Activated naive CD4-positive, alpha-beta T cell treated with anti-CD3 and anti-CD28 coated beads, Interleukin-2, amount 50 U/mL, for 72 hours (primary cell): ENCODE measurements around the gene MYO1G. TPM values are rescaled to one million over a fixed set of nuclear protein-coding genes. Genes with fewer than 3 reads are reported as not detected.

Source experiments
- ATAC-seq, 2 donors: fragments of 150-1000 bp; cut with Tn5 transposase; 2 replicates each; pipeline ENCODE4 v1.10.0; 2021; ENCODE audit warnings: mild to moderate bottlenecking in 2 of 2, moderate library complexity in 2 of 2
- DNase-seq, 2 donors: peaks; one replicate each; pipeline ENCODE4 v3.0.0; 2021 to 2022; ENCODE audit warnings: low spot score in 2 of 2
- H3K27ac Mint-ChIP-seq, 2 donors: one replicate each; pipeline ENCODE4 v1.8.0; 2022; ENCODE audit warnings: mild to moderate bottlenecking in 2 of 2, mixed read lengths in 2 of 2
- H3K36me3 Mint-ChIP-seq, 2 donors: one replicate each; pipeline ENCODE4 v1.8.0; 2022; ENCODE audit warnings: mixed read lengths in 2 of 2
- H3K9me3 Mint-ChIP-seq, 2 donors: one replicate each; pipeline ENCODE4 v1.8.0; 2022; ENCODE audit warnings: mixed read lengths in 2 of 2
- total RNA-seq, 2 donors: library from RNA; stranded (reverse); gene quantifications; one replicate each; pipeline ENCODE4 v1.2.3, GENCODE V29; 2022

MYO1G gene
- total RNA-seq, 2 donors from 2014 or later, result 361 to 532 TPM

DNA sequence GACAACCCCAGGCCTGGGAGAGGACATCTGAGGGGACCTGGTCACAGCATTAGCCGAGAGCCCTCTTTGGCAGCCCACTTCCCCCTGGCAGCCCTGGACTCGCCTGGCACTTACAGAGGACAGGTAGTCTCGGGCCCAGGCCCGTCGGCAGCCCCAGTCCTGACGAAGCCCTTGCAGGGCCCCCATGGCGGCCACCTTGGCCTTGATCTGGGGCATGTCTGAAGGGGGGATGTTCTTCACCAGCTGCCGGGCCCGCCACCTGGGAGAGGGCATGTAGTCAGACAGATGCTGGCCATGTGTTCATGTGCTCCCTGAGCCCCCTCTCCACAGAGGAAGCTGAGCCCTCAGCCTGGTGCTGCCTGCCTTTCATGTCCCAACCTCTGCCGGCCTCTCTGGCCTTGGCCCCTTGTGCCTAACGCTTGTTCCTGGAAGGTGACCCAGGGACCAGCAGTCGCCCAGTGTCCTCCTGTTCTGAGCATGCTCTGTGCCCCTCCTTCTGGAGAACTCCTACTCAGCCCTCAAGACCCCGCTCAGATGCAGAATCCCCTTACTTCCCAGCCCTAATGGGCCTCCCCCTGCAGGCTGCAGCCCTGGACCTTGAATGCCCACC, 13.9 kb downstream of the MYO1G start:
- DNase-seq, result peak; percentile 4 to 67
- Mint-ChIP-seq H3K27ac (peak overlapping the region; percentile 60 to 87), H3K9me3 (no peaks in the 10 kb centered on the region), H3K36me3 (peaks cover 24 to 27% of the 10 kb centered on the region in 2 donors)
- peak in 1 of 2 donors; percentile 0 for ATAC-seq

DNA sequence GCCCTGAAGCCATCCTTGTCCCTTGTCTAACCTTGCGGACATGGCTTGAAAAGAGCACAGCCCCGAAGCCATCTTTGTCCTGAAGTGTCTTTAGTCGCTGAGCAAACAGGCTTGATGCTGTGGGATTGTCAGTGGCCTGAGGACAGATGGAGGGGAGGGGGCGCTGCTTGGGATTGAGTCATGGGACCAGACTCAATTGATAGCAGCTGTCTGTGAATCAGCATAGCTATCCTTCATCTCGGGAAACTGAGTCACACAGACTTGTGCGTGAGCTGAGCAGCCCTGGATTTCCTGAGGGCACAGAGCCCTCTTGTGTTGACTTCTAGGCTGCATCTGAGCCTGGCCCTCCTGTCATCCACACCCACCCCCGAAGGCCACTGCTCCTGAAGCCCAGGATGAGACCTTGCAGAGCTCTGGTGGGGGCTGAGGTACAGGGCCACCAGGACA, 14.4 kb downstream of the MYO1G start:
- DNase-seq (peak in 1 of 2 donors; percentile 14), ATAC-seq (peak in 1 of 2 donors; percentile 34)
- H3K27ac Mint-ChIP-seq, result peak overlapping the region; percentile 9 to 87
- H3K36me3 Mint-ChIP-seq, result peaks cover 26 to 27% of the 10 kb centered on the region in 2 donors
- no peaks in the 10 kb centered on the region for H3K9me3 Mint-ChIP-seq

DNA sequence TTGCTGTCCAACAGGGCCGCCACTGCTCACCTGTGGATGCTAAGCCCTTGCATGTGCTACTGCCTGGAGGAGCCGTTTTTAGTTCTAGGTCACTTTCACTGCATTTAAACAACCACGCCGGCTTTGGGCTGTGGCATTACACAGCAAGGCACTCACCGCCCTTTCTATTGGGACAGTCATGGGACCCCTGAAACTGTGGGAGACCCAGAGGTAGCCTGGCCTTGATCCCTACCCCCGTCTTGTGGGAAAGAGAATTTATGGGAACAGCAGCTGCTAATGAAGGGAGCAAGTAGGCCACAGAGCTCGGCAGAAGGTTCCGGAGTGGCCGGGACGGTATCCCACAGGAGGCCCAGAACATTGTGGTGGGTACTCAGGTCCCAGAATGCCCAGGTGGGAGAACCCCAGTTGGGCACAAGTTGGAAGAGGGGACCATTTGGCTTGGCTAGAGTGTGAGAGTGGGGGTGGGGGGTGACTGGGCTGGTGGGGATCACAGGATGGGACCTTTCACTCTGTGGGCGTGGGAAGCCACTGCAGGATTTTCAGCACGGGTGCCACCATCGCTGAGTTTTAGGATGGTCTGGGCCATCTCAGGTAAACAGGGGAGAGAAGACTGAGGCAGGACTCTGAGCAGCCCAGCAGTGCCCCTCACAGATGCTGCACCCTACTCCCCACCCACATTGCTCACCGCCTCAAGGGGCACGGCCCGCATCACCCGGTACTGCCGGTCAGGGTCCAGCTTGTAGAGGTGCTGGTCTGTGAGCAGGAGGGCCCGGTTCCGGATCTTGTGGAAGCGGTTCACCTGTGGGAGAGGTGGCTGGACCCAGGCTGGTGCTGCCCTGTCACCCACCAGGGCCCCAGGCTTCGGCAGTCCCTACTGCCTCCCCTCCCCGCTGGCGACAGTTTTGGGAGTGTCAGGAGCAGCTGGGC, 15.2 kb downstream of the MYO1G start:
- peak in 1 of 2 donors; percentile 64 for DNase-seq
- no peak for ATAC-seq
- no peaks in the 10 kb centered on the region for H3K9me3 Mint-ChIP-seq
- H3K27ac Mint-ChIP-seq, result peak overlapping the region; percentile 60 to 87
- peaks cover 26% of the 10 kb centered on the region in 2 donors for H3K36me3 Mint-ChIP-seq

DNA sequence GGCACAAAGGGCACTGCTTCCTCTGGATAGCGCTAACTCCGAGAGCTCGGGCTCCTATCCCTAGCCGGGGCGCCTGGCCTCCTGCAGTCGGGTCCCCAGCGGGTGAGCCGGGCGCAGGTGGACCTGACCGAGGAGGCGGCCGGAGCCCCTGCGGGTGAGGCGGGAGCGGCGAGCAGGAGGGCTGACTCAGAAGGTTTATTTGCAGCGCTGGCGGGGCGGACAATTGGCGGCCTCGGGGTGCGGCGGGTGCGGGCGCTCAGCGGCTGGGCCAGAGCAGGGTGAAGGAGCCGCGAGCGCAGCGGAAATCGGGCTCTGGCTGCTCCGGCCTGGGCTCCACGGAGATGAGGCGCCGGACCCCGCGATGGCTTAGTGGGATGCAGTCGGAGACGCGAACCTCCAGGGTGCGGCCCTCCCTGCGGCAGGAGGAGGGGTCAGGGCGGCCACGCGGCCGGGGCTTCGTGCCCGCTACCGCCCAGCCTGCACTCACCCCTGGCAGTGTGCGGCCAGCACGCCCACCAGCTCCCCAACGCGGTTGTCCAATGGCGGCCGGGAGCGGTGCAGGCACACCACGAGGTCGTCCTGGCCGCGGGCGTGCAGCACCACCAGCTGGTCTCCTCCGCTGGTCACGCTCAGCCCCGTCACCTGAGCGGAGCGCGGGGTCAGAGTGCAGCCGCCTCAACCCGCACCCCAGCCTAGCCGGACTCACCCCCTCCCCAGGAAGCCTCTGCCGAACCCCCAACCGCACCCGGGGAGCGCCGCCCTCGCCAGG, 16.1 kb downstream of the MYO1G start:
- Mint-ChIP-seq H3K9me3 (no peaks in the 10 kb centered on the region), H3K27ac (peak overlapping the region in 1 of 2 donors; percentile 87), H3K36me3 (peaks cover 16 to 20% of the 10 kb centered on the region in 2 donors)
- DNase-seq, result peak in 1 of 2 donors; percentile 67
- peak; percentile 1 to 3 for ATAC-seq

DNA sequence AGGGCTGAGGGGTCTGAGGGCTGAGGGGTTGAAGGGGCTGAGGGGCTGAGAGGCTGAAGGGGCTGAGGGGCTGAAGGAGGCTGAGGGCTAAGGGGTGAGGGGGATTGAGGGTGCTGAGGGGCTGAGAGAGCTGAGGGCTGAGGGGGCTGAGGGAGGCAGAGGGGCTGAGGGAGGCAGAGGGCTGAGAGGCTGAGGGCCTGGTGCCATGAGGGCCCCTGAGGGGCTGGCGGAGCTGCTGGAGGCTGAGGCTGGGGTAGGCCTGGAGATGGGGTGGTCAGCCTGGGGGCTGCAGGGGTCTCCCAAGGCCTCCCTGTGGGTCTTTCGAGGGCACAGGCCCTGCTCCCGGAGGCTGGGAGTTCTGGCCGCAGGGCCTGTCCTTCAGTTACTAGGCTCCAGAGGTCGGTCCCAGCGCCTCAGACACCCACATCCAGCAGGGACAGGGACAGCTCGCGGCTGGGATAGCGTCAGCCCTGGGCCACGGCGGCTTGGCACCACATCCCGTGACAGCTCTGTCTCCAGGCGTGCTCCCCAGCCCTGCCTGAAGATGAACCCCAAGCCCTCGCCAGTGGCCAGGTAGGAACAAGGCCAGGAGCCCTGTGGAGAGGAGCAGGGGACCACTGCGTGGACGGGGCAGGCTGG, 16.9 kb downstream of the MYO1G start:
- peak overlapping the region in 1 of 2 donors; percentile 87 for H3K27ac Mint-ChIP-seq
- DNase-seq, result peak; percentile 9 to 72
- H3K9me3 Mint-ChIP-seq, result no peaks in the 10 kb centered on the region
- H3K36me3 Mint-ChIP-seq, result peaks cover 10 to 18% of the 10 kb centered on the region in 2 donors
- peak; percentile 14 to 18 for ATAC-seq

DNA sequence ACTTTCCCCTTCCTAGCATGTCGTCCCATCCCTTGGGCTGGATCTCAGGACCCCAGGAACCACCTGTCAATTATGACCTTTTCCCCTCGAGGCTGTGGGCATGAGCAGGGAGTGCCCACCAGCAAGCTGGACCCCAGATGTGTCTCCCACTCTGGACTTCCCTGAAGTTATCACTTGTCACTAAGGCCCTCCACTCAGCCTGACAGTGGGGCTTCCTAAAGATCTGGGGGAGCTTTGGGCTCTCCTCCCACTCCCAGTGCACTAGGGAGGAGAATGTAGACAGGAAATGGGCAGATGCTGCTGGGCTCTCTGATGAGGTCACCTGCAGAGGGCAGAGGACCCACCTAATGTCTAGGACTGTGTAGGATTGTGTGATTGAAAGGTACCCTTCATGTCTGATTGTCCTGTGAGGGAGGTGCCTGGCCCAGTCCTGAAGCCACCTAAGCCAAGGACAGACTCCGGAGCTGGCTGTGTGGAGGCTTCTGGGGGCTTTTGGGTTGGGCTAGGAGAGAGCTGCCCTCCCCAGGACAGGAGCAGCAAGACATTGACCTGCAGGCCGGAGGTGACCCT, 18.7 kb downstream of the MYO1G start:
- Mint-ChIP-seq H3K36me3 (peaks cover 0 to 15% of the 10 kb centered on the region in 2 donors), H3K9me3 (no peaks in the 10 kb centered on the region), H3K27ac (peak overlapping the region; percentile 85 to 93)
- peak; percentile 2 to 59 for DNase-seq
- ATAC-seq, result peak in 1 of 2 donors; percentile 1

DNA sequence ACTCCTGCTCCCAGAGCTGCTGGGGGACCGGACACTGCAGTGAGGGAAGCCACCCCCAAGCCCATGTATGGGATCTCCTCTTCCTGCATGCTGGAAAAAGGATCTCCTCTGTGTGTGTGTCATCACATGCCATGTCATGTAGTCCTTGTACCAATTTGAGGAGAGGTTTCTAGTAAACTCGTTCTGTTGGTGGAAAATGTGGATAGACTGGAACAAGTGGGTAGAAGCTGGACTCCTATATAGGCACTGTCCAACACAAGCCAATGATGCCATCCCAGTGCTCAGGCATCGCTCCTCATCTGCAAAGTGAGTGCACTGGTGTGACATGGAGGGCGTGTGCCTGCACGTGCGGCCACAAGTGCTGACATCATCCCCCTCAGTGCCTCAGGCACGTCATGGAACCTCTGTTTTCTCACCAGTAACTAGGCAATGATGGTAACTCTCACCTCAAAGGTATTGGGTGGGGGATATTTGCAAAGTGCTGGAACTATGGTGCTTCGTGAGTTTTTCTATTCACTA, 19.3 kb downstream of the MYO1G start:
- DNase-seq (peak; percentile 22 to 64), ATAC-seq (peak; percentile 37 to 43)
- H3K36me3 Mint-ChIP-seq, result peaks cover 0 to 13% of the 10 kb centered on the region in 2 donors
- H3K9me3 Mint-ChIP-seq, result no peaks in the 10 kb centered on the region
- peak overlapping the region; percentile 85 to 93 for H3K27ac Mint-ChIP-seq

DNA sequence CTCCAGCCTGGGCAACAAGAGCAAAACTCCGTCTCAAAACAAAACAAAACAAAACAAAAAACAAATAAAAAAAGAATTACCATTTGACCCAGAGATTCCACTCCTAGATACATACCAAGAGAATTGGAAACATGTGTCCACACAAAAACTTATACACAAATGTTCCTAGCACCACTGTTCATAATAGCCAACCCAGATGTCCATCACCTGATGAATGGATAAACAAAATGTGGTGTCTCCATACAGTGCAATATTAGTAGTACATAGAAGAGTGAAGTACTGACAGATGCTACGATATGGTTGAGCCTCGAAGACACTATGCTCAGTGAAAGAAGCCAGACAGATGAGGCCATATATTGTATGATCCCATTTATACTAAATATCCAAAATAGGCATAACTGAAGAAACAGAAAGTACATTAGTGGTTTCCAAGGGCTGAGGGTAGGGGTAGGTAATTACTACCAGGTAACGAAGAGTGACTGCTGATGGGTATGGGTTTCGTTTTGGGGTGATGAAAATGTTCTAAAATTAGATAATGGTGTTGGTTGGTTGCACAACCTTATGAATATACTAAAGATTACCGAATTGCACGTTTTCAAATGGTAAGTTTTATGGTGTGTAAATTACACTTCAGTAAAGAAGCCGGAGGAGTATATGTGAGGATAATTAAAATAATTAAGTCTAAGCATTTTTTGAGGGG, 20.0 kb downstream of the MYO1G start:
- no peak for ATAC-seq
- Mint-ChIP-seq H3K27ac (peak overlapping the region in 1 of 2 donors; percentile 85), H3K36me3 (peaks cover 0 to 13% of the 10 kb centered on the region in 2 donors), H3K9me3 (no peaks in the 10 kb centered on the region)
- no peak for DNase-seq

DNA sequence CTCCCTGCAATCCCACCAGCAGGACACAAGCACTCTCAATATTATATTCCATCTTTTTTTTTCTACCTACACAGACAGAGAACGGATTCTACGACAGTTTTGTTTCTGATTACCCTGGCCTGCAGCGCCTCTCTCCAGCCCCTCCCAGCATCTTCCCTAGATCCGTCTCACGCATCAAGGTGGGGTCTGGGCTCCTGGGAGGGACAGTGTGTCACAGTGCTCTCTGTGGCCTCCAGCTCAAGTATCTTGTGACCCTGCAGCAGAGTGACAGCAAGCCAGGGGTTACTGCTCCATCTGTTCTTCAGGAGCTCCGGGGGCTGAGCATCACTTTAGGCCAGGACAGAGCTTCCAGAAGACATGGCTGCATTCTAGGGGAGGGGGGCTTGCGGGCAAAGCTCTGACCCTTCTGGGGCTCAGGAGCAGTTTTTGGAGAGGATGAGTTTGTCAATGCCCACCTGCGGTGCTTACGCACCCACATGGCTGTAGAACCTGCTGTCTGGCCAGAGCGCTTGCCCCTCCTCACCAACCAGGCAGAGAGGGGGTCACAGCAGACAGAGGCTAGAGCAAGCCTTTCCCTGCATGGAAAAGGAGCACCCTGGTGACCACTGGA, 22.6 kb downstream of the MYO1G start:
- peaks cover 0 to 9% of the 10 kb centered on the region in 2 donors for H3K36me3 Mint-ChIP-seq
- H3K27ac Mint-ChIP-seq, result peak overlapping the region; percentile 68 to 85
- DNase-seq (peak in 1 of 2 donors; percentile 2), ATAC-seq (peak in 1 of 2 donors; percentile 10)
- H3K9me3 Mint-ChIP-seq, result no peaks in the 10 kb centered on the region

DNA sequence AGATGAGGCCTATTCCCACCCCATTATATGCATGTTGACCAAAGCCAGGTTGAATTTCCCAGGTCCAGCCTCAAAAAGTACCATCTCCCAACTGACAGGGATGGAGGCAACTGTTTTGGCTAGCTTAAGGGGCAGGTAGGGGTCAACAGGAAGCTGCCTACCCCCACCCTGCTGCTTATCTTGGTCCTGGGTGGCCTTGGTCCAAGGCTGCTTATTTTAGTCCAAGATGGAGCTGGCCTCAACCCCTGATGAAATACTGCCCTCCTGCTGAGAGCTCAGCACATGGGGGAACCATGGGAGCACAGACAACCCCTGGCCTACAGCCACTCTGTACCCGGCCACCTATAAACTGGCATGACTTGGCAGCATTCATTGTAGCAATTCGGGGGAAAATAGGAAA, 23.1 kb downstream of the MYO1G start:
- Mint-ChIP-seq H3K9me3 (no peaks in the 10 kb centered on the region), H3K36me3 (peaks cover 0 to 9% of the 10 kb centered on the region in 2 donors), H3K27ac (peak overlapping the region in 1 of 2 donors; percentile 85)
- DNase-seq (no peak), ATAC-seq (peak in 1 of 2 donors; percentile 5)

DNA sequence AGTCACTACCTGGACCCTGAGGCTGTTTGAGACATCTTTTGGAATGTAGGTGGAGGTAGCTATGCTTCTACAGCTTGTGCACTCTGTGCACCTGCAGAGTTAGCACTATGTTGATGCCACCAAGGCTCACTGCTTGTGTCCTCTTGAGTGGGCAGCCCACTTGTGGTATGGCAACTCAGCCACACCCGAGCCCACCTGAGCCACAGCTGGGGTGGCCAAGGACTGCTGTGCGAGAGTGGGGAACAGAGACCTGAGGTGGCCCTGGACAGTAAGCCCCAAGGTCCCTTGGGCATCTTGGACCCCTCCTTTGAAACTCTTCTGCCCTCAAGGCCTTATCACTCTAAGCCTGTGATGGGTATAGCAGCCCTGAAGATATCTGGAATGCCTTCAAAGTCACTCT, 25.7 kb downstream of the MYO1G start:
- no peaks in the 10 kb centered on the region for H3K9me3 Mint-ChIP-seq
- H3K36me3 Mint-ChIP-seq, result no peaks in the 10 kb centered on the region
- DNase-seq, result no peak
- no peak overlapping the region for H3K27ac Mint-ChIP-seq
- peak in 1 of 2 donors; percentile 22 for ATAC-seq

DNA sequence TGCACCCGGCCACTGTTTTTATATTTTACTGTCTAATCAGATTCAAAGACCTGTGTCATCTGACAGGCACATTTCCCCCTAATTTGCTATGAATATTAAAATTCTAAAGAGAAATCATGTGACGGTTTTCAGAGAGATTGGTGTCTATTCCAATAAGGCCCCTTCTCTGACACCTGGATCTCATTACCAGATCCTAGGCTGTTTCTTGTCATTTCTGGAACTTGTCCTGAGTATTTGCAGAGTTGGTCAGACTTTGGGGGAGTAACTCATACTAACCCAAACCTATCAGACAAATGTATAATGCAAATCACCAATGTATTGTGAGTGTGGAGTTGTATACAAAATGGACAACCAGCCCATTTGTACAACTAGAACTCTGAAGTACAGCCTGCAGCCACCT, 29.5 kb downstream of the MYO1G start:
- H3K36me3 Mint-ChIP-seq, result no peaks in the 10 kb centered on the region
- H3K9me3 Mint-ChIP-seq, result no peaks in the 10 kb centered on the region
- ATAC-seq (no peak), DNase-seq (no peak)
- no peak overlapping the region for H3K27ac Mint-ChIP-seq

DNA sequence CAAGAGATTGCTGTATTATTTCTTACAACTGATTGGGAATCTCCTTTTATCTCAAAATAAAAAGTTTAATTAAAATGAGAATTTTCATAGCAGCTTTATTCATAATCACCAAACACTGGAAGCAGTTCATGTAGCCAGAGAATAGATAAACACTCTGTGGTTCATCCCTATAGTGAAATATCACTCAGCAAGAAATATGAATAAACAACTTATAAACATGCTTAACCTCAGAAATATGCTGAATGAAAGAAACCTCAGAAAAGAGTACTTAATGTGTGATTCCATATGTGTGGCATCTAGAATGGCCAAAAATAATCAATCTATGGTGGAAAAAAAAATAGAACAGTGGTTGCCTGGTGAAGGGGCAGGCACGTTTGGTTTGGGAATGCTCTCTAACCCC, 33.3 kb downstream of the MYO1G start:
- ATAC-seq (no peak), DNase-seq (no peak)
- Mint-ChIP-seq H3K9me3 (no peaks in the 10 kb centered on the region), H3K36me3 (no peaks in the 10 kb centered on the region), H3K27ac (no peak overlapping the region)

DNA sequence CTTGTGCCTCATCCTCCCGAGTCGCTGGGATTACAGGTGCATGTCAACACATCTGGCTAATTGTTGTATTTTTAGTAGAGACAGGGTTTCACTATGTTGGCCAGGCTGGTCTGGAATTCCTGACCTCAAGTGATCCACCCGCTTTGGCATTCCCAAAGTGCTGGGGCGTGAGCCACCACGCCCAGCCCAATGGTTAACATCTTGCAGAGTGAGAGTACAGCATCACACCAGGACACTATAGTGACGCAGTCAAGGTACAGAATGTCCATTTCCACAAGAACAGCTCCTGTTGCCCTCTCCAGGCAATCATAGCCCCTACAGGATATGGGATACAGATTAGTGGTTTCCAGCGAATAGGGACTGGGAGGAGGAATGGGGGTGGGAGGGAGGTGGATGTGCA, 34.0 kb downstream of the MYO1G start:
- no peak for DNase-seq
- Mint-ChIP-seq H3K36me3 (no peaks in the 10 kb centered on the region), H3K9me3 (no peaks in the 10 kb centered on the region), H3K27ac (no peak overlapping the region)
- no peak for ATAC-seq

DNA sequence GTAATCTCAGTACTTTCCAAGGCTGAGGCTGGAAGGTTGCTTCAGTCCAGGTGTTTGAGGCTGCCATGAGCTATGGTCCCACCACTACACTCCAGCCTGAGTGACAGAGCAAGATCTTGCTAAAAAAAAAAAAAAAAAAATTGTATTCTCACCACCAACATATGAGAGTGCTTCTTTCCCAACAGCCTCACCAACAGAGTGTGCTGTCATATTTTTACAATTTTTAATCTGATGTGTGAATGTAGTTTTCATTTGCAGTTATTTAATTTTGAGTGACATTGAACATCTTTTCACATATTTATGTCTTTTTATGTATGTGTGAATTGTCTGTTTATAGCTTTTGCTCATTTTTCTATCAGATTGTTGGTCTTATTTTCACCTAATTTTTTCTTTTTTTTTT, 35.2 kb downstream of the MYO1G start:
- no peak for DNase-seq
- ATAC-seq, result no peak
- Mint-ChIP-seq H3K27ac (no peak overlapping the region), H3K36me3 (no peaks in the 10 kb centered on the region), H3K9me3 (no peaks in the 10 kb centered on the region)
